ENCODE data around the gene ADGRV1.

ADGRV1 gene, protein sequence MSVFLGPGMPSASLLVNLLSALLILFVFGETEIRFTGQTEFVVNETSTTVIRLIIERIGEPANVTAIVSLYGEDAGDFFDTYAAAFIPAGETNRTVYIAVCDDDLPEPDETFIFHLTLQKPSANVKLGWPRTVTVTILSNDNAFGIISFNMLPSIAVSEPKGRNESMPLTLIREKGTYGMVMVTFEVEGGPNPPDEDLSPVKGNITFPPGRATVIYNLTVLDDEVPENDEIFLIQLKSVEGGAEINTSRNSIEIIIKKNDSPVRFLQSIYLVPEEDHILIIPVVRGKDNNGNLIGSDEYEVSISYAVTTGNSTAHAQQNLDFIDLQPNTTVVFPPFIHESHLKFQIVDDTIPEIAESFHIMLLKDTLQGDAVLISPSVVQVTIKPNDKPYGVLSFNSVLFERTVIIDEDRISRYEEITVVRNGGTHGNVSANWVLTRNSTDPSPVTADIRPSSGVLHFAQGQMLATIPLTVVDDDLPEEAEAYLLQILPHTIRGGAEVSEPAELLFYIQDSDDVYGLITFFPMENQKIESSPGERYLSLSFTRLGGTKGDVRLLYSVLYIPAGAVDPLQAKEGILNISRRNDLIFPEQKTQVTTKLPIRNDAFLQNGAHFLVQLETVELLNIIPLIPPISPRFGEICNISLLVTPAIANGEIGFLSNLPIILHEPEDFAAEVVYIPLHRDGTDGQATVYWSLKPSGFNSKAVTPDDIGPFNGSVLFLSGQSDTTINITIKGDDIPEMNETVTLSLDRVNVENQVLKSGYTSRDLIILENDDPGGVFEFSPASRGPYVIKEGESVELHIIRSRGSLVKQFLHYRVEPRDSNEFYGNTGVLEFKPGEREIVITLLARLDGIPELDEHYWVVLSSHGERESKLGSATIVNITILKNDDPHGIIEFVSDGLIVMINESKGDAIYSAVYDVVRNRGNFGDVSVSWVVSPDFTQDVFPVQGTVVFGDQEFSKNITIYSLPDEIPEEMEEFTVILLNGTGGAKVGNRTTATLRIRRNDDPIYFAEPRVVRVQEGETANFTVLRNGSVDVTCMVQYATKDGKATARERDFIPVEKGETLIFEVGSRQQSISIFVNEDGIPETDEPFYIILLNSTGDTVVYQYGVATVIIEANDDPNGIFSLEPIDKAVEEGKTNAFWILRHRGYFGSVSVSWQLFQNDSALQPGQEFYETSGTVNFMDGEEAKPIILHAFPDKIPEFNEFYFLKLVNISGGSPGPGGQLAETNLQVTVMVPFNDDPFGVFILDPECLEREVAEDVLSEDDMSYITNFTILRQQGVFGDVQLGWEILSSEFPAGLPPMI (N-terminal part only)

DNA sequence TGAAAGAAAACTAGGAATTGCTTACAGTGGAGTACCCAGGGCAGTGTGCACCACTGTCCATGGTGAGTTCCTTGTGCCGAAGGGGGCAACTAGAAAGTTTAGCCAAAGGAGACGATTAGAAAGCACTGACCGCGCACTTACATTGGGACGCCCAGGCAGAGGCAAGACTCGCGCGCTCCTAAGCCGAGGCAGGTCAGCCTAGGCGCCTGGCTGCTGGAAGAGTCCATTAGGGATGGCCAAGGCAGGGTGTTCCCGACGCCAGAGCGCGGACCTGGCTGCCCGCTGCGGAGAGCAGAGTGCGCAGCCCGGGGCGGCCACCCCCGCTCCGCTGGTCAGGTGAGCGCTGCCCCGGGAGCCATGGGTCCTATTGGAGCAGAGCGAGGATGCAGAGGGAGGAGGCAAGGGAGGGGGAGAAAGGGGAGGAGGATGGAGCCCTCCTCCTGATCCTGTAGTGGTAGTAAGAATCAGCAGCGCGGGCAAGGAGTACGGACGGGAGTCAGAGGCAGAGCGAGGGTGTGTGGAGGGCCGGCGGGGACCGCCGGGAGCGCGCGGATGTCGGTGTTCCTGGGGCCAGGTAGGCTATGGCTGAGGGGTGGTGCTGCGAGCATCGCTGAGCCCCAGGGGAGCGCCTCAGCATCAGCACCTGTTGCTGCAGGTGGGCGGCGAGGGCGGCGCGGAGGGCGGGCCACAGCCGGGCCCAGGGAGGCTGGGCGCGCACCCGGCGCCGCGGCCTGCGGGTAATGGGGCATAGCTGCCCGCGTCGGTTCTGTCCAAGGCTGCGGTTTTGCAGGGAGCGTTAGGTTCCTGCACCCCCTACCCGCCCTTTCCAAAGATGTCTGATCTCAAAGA, at the start of gene ADGRV1:
TSS of gene ADGRV1 (plus strand) at position 454 of the 849 bp plus-strand sequence. CDS start at position 553, 99 bp downstream.
- DNase-seq (ENCODE audit: low read depth), result no peak

DNA sequence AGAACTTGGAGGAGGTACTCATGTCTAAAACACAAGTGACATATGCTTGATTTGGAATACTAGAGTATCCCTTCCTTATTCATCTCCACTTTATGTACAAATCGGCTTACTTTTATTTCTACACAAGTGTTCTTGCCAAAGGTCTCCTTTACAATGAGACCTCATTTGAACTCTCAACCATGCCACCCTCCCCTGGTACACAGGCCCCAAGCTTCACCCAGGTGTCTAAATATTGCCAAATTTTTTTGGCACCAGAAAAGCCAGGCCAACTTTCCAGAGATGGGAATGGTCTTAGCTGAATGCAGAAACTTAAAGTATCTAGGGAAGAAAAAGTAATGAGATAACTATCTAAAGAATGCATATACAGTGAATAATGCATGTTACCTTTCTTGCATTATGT, 48.2 kb upstream of the ADGRV1 start:
- DNase-seq (ENCODE audit: low read depth), result no peak

DNA sequence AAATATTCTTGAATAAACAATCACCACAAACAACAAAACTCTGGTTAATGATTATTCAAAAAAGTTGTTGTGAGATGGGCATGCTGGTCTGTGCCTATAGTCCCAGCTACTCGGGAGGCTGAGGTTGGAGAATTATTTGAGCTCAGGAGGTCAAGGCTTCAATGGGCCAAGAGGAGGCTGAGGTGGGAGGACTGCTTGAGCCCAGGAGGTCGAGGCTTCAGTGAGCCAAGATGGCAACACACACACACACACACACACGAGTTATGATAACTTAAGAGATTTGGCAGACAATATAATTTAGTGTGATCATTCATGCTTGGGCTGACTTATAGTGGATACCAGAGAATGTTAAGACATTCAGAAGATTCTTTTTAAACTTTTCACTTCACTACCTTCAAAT, 44.1 kb upstream of the ADGRV1 start:
- DNase-seq (ENCODE audit: low read depth), result no peak

DNA sequence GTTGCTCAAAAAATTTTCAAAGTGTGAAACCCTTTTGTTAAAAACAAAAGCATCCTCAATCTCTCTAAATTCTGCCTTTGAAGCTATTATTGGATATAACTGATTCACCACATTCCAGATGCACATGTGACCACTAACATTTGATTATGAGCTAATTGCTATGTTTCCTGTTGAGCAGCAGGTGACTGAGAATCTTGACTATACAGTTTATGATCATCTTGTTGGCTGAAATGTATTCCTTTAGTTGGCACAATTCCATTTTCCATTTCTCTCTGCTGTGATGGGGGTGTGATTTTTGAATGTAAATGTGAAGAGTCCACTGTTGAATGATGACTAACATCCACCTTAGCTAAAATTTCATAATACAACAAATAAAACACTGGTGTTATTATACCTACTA, 39.9 kb upstream of the ADGRV1 start:
- no peak for DNase-seq (ENCODE audit: low read depth)

DNA sequence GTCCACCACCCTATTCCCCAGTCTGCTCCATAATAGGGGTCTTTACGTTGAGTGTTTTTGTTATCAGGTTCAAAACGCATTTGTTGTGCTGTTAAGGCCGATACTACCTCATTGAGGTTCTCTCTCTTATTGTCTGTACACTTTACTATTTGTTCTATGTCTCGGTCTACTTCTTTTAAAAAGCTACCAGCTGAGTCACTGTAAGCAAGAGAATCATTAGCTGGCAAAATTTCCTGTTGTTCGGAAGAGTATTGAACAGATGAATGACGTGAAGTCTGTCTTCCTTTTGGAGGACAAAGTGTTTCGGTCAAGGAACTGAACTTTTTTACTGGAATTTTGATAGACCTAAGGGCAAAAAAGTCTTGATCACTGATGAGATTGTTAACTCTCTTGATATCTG, 39.5 kb upstream of the ADGRV1 start:
- no peak for DNase-seq (ENCODE audit: low read depth)

DNA sequence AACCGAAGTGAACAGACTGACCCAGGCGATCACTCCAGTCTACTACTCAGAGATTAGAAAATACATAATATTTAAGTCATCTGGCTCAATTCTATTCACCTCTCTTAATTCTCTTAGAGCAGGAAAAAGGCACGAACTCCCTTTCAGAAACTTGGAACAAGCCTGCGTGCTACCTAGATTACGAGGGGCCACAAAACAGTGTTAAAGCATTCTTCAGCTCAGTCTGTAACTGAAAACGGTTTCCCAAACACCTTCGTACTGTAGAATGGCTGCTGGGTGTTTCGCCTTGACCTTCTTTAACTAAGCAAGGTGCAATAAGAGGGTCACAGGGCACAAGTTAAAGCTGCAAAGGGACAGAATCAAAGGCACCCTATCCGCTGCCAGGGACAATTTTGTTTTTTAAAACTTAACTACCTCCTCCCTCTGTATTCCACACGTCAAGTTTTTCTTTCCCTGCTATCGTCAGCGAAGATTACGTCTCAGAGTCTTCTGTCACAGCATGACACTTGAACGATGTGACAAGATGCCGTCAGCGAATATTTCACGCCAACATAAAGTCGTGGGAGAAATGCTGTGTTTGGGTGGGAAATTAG, 29.9 kb upstream of the ADGRV1 start:
- DNase-seq (ENCODE audit: low read depth), result no peak

DNA sequence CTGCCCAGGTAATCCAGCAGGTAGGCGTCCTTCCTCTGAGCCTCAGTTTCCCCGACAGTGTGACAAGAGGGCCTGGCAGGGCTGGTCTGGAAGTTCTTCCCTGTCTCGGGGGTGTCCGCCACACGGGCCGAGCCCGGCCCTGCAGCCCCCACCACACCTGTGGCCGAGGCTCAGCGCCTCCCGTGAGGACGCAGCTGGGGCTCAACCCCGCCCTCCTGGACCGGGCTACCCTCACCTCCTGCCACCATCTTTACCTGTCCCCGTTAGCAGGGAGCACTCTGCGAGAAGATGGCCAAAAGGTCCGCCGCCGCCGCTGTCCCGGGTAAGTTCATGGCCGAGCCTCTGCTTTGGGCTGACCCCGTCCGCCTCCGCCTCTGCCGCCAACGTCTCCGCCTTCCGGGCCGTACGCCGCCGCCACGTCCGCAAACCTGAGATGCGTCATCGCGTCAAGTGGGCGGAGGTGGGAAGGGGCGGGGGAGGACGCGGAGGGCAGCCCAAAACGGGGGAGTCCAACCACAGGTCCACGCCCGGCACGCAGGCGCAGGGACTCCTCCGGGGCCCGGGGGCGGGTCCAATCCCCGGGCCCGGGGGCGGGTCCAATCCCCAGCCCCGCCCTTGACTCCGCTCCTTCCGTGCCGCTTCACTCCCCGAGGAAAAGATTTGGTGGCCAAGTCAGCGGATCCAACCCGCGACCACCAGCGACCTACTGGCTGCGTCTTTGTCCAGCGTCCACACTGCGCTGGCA, 29.2 kb upstream of the ADGRV1 start, which contains the start of gene LYSMD3:
TSS of gene LYSMD3 (minus strand) at position 391 of the 745 bp plus-strand sequence. CDS start 4,295 bp downstream, outside the sequence.
- peak; percentile 96 for DNase-seq (ENCODE audit: low read depth)

DNA sequence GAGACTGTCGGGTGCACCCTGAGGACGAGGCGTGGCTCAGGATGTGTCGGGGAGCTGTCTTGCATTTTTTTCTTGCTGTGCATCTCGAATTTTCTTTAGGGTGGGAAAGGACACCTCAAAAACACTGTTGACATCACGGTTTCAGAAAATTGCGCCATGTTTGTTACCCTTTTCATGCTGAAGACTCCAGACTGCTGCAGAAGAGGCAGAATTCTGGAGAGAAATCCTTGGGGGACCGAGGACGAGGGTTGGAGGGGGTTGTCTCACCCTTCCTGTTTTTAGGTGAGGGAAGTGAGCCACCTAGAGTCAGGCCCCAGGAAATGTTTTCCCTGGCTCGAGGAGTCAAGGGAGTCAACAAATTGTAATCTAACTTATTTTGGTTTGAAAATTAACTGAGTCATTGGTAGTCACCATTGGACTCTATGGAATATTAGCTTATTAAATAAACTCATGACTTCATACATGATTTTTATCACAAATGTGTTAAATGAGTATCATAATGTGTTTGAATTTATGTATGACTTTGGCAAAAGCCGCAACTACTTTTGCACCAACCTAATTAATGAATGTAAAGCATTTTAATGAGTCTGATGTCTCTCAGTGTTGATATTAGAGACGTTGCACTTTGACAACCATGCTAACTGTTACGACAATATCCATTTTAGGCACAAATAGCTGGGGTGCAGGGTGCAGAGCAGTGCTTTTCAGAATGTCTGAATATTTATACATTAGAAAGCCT, 28.5 kb upstream of the ADGRV1 start:
- DNase-seq (ENCODE audit: low read depth), result peak; percentile 37

DNA sequence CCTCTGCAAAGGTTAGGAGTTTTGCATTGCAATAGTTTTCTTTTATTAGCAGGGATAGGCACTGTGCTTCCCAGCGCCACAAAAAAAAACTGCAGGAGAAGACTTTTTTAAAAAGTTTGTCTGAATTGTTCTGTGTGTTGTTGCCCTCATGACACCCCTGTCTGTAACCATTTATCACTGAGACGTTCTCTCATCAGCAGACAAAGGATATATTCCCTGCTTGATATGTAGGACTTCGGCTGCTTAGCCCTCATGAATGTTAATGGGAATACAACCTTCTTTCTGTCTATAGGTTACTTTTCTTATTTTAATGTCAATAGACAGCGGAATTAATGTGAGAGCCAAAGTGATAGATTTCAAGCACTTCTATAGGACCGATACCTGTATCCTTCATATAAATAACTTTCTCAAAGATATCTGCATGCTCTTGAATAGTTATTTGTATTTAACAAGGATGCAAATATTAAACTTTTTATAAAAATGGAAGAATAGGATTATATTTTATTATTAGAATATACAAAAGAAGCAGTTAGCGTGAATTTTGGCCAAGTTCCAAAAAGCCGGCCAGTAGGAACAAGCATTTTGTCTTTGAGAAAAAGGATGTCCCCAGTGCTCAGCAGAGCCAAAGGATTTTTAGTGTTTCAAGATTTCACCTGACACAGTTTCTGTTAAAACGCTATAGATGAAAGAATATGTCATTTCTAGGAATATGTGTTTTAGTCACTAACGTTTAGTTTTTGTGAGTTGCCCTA, 27.7 kb upstream of the ADGRV1 start:
- no peak for DNase-seq (ENCODE audit: low read depth)

DNA sequence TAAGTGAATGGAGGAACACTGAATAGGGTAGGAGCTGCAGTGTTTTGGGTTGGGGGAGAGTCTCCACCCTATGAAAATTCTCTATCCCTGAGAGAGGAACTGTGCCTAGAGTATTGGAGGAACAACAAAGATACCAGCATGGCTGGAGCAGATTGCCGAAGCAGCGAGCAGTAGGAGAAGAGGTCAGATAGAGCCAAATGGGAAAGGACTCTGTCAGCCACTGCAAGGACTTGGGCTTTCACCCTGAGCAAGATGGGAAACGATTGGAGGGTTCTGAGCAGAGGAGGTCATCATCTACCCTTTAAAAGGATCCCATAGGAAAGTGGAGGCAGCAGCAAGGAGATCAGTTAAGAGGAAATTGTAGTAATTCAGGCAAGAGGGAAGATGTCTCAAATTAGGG, 24.8 kb upstream of the ADGRV1 start:
- DNase-seq (ENCODE audit: low read depth), result no peak

DNA sequence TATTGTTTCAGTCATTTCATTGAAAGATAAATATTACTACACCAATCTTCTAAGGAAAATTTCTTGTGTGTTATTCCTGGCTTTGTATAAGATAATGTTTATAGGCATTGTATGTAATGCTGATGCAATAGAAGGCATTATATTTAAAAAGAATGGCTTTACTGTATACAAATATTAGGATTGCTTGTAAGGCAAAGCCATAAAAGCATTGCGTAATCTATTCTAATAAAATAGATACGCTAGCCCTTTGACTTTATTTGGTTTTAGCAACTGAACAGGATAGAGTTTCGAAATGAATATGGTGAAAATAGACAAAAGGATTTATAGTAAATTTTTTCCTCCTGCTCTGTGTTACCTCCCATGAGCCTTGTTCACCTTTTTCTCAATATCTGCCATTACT, 23.7 kb upstream of the ADGRV1 start:
- no peak for DNase-seq (ENCODE audit: low read depth)

DNA sequence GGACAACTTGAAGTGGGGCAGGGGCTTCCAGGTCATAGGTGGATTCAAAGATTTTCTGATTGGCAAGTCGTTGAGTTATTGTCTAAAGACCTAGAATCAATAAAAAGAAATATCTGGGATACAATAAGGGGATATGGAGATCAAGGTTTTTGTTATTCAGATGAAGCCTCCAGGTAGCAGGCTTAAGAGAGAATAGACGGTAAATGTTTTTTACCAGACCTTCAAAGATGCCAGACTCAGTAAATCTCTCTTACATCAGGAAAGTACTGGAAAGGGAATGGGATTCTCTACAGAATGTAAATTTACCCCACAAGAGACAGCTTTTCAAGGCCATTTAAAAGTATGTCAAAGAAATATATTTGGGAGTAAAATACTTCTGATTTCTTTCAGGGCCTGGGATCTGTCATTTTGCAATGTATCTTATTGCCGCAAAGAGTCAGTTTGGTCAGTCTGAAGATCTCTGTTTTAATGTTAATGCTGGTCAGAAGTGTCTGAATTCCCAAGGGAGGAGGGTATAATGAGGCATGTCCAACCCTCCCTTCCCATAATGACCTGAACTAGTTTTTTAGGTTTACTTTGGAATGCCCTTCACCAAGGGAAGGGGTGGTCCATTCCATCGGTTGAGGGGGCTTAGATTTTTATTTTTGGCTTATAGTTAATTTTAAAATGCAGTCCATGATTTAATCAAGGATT, 15.6 kb upstream of the ADGRV1 start:
- DNase-seq (ENCODE audit: low read depth), result no peak

DNA sequence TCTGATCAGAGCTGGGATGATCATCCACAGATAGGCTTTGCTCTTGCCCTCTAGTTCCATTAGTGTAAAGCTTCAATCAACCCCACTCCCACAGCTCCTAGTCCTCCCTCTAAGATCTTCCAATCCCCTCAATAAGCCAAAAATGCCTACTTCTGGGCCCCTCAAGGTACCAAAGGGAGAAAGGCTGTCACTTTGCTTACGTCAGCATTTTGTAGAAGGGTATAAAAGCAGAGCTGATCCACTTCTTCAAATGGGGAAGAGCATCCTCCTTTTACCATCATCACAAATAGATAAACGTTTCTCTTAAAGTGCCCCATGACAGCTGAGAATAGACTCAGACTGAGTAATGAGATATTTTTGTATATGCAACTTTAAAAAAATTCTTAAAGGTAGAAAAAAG, 13.1 kb upstream of the ADGRV1 start:
- no peak for DNase-seq (ENCODE audit: low read depth)

DNA sequence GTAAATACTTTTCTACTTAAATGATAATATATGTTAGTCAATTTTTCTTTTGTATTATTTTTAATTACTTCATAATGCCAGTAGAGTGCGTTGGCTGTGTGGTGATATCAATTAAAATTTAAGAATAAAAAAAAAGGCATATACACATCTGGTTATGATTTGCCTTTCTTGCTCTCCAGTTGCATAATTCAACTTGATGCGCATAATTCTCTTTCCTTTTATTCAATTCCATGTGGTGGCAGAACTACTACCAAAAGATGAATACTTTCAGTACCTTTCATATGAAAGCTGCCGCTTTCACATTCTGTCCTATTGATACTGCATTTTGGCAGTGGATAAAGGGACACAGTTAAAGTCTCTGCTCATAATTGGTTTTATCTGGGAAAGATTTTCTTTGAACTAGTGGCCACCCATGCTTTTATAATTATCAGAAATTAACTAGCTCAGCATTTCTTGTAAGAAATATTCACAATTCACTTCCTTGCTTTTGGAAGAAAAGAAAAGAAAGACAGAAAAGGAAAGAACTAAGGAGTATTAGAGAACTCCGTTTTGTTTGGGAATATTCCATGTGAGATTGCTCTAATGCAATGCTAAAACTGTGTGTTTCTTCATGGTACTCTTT, 12.3 kb upstream of the ADGRV1 start:
- DNase-seq (ENCODE audit: low read depth), result no peak

DNA sequence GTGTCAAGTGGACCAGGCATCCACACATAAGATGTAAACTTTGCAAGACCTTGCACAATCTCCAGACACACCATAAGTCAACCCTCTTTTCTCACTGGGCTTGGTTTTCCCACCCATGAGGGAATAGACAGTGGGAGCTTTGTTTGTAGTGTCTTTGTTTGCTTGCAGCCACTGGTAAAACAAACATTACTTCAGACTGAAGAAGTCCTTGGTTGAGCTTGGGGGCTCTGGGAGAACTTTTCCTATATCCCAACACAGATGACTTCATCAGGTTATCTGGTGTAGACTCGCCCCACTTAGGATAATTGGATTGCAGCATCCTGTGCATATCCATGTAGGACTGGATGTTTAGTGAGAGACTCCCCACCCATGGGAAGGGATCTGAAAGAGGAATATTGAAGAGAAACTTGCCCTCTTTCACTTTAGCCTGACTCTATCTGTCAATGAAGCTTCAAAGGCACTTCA, 11.5 kb upstream of the ADGRV1 start:
- no peak for DNase-seq (ENCODE audit: low read depth)

DNA sequence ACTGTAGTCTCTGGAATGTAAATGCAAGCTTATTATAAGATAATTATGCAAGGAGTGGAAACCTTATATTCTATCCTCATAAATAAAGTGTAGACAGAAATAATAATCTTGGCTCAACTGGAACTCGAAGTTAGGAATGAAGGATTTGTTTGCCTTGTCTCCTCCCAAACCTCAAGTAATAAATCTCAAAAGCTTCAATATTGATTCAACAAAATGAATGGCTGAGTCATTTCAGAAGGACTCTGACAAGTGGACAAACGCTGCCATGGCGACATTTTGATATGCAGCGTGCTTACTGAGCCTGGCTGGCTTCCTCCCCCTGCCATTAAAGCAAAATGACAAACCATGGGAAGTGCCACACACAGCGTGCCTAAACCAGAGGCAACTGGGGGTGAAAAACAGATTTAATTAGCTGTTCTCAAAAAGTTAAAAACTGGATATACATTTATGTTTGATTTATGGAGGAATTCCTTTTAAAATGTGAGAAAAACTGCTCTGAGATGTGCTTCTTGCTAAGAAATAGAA, 10.5 kb upstream of the ADGRV1 start:
- no peak for DNase-seq (ENCODE audit: low read depth)

DNA sequence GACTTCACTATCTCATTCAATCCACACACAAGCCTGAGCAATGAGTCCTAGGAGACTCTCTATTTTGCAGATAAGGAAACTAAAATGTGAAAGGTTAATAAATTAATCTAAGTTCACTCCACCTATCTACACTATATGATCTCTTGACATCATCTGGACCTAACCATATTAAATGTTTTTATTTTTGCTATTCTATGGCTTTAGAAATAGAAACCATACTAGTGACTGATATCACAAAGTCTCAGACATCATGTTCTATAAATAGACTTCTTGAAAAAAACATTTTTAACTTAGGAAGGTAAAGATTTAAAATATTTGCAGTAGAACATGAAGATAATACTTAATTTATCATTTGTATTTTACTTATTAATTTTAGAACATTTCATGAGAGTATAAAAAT, 9.4 kb upstream of the ADGRV1 start:
- no peak for DNase-seq (ENCODE audit: low read depth)
